HG02678 (cell line): ENCODE data around the gene ELK3.

ENCODE experiments used
- ATAC-seq: cut with Tn5 transposase; IDR thresholded peaks from one replicate; pipeline ENCODE4 v1.9.1; 2021; ENCODE audit warnings: mild to moderate bottlenecking, moderate library complexity; ENCODE audit not compliant: unreplicated experiment

ELK3 gene

DNA sequence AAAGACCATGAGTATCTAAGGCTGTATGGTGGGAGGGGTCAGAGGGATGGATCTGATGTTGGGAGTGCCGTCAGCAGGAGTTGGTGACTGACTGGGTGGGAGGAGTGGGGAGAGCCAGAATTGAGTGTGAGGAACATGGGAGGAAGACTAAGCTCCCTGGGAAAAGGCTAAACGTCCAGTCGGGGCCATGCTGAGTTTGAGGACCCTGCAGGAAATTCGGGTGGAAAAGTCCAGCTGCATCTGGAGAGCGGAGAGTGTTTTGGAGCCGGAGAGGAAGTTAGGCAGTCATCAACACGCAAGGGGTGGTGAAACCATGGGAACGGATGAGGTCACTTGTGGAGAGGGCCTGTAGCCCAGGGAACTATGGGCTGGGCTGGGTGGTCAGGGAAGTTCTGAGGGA is 60.9 kb downstream of the ELK3 start:
- ATAC-seq = no peak

DNA sequence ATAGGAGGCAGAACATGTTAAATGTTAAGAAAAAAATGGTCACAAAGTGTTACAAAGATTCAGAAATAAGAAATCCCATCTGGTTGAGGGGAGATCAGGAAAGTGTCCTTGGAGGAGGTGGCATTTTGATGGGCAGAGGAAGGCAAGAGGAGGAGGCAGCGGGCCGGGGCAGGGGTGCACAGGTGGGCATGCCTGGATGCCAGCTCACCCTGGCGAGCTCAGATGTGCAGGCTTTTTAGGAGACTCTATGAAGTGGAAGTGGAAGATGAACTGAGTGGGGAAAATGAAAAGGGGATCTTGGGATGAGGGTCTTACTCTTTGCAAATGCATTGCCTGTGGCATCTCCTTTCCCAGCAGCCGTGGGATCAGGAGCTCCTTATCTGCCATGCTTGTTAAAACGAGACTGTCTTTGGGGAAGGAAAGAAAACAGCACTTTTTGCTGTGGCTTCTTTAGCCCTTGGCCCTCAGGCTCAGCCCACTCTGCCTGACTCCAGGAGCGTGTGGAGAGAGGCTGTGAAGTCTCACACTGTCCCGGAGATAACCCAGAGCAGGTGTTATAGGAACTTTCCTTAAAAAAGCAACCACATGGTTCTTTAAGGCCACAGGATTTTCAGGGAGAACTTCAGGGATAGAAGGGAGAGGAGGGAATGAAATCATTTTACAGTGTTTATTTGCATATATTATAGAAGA is 62.6 kb downstream of the ELK3 start:
- no peak for ATAC-seq

DNA sequence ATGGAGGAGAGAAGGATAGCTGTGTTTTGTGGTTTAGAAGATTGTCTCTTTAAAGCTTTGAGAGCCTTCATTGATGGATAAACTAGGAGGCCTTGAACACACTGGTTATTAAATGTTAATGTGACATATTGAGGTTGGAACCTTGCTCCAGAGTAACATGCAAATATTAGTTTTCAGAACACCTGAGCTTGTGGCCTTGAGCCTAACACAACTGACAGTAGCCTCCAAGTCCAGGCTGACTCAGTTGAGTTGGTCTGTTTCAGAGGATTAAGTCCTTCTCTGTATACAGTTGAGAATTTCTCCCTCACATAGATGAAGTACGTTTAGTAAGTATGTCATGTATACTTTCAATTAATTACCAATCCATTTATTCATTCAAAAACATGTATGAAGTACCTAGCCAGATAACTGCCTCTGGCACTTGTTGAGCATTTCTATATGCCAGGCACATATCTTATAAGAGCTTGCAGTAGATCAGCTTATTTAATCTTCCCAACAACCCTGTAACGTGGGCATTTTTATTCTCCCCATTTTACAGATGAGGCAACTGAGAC is 63.5 kb downstream of the ELK3 start:
- no peak for ATAC-seq

DNA sequence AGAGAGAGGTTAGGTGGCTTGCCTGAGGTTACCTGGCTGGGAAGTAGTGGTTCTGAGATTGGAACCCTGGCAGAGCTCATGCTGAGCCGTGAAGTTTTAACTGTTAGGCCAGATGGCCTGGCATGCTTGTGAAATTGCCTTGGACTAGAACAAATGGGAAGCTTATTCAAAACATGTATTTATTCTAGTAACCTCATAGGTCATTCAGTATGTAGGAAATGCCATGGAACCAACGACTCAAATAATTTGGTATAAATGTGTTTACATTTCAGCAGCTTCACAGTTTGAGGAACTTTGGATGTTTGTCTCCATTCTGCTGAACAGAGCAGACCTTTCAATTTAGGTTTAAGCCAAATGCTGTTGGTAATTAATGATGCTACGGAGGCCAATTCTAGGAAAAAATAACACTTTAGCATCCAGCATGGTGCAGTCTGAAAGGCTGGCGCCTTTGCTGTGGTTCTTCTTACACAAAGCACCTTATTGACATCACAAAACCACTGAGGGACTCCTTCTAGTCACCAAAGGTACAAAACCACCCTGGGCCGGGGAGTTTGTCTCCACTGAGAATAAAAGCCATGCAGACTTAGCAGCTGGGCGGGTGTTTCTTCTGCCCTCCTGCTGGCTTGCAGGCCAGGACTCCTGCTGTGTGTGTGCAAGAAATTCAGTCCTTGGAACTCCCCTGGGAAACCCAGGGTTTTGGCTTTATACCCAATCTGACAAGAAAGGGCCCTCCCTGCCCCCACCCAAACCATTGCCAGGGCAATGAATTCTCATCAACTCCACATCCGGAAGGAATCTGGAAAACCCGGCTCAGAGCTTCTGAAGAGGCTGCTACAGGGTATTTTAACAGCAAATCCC is 64.2 kb downstream of the ELK3 start:
- no peak for ATAC-seq

DNA sequence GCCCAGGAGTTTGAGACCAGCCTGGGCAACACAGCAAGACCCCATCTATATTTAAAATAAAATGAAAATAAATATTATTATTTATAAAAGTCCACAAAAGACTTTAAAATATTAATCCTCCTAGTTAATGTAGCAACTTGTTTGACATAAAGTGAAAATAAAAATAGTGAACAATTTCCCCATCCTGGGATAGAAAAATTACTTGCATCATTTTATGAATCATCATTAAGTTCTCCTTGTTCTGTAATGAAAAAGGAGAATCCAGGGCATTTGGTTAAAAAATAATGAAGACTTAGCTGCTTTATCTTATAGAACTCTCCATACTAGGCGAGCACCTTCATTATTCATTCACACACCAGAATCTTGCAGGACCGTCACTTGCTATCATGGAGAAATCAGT is 66.1 kb downstream of the ELK3 start:
- no peak for ATAC-seq

DNA sequence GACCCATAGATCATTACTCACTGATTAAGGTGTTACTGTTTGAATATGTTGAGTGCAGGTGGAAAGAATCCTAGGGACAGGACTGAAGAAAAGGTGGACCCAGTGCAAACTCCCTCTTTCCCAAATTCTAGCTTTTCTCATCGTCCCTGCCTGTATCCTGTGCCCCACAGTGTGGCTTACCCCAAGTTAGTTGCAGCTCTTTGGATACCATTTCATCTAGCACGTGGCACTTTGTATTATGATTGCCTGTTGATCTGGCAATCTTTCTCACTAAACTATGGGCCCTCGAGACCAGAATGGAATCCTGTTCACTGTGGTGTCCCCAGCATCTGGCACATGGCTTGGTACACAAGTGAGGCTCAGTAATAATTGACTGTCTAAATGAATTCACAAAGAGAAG is 66.5 kb downstream of the ELK3 start:
- ATAC-seq = no peak

DNA sequence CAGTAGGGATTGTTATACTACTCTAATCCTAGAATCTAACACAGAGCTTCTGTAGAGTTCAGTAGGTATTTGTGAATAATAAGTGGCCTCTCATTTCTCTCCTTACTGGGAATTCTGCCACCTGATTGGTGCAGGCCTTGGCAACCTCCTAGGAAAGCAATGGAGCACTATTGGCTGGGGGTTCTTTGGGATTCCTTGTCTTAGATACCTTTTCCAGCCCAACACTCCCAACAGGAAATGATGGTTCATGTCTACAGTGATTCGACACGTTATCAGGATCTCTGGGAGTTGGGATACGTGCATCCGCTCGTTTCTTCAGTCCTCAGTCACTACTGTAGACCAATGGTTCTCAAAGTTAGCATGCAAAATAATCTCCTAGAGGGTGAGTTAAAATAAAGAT is 67.4 kb downstream of the ELK3 start:
- no peak for ATAC-seq

DNA sequence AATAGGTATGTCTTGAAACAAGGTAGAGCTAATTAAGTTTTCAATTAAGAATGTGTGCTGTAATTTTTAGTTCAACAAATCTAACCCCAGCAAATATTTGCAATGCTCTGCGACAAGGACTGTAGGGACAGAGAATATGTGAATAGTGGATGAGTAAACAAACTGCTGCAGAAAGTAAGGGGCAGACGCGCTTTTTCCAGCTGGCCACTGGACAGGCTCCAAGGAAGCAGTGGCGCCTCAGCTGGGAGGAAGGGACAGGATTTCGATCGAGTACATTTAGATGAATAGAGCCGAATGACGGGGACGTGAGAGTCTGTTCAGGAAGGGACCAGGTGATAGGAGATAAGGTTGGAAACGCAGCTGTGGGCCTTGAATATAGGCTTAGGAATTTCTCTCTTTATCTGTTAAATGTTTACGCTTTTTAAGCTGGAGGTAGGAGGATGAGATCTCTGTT is 69.3 kb downstream of the ELK3 start:
- no peak for ATAC-seq

DNA sequence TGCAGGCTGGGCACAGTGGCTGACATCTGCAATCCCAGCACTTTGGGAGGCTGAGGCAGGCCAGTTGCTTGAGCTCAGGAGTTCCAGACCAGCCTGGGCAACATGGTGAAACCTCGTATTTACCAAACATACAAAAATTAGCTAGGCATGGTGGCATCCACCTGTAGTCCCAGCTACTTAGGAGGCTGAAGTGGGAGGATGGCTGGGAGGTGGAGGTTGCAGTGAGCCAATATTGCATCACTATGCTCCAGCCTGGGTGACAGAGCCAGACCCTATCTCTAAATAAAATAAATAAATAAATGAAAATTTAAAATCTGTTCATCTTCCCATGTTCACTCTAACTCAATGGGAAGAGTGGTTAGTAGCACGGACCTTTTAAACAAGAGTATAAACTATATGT is 71.2 kb downstream of the ELK3 start:
- ATAC-seq = no peak

DNA sequence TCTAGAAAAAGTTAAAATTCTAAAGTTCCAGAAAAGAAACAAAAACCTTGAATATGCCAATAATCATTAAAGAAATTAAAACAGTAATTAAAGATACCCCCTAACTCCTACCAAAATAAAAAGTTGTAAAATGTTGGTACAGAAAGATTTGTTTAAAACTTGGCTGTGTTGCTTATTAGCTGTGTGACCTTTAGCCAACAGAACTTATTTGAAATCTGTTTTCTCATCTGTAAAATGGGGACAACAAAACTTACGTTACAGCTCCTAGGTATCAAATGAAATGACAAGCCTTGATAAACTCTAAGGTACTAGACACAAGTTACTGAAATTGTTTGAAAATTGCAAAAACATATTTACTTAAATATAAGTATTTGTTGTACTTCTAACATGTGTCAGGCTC is 71.7 kb downstream of the ELK3 start:
- ATAC-seq = no peak

DNA sequence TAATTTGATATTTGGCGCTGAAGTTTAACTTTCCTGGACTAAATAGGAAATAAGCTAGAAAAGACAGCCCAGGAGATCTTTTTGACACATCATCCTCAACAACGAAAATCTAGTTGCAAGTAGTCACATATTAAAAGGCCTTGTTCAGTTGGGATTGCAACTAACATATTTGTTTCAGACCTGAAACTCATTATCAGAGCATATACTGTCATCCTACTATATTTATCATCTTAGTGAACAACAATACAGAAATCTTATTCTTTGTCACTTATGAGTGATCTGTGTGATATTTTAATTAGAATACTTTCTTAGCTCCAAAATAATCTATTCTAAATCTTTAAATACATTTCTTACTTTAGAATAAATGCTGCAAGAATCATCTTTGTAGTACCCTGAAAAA is 72.1 kb downstream of the ELK3 start:
- ATAC-seq = no peak

DNA sequence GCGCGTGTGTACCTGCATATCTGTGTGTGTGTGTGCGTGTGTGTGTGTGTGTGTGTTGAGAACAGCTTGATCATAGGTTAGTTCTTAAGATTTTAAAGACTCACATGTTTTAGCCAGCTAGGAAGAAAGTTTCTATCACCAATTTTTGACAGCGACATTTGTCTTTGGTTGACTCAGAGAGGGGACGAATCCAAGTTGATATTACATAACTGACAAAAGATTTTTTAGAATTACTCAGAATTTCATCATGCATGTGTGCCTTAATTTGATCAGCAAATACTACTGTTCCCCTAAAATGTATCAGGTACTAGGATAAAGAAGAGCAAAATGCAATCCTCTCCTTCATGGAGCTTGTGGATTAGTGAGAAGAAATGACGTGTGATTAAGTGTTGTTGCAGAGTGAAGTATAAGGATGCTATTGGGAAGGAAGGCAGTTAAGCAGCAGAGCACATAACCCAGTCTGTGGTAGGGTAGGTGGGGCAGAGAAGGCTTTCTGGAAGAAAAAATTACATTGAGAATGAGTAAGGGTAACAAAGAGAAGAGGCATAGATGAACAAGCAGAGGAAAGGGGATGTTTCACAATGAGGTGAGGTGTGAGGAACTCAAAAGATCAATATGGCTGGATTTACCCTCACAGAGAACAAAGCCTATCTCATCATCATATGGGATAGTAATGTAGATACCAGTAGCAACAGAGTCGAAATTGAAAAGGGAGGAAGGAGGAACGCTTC is 77.5 kb downstream of the ELK3 start:
- ATAC-seq = no peak

DNA sequence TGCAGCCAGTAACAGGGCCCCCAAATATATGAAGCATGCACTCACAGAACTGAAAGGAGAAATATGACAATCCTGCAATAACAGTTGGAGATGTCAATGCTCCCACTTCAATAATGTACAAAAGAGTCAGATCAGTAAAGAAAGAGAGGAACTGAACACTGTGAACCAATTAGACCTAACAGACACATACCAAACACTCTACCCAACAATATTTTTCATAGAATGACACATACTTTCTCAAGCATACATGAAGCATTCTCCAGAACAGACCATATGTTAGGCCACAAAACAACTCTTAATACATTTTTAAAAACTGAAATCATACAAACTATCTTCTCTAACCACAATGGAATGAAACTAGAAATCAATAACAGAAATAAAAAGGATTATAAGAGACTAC is 80.2 kb downstream of the ELK3 start:
- no peak for ATAC-seq

DNA sequence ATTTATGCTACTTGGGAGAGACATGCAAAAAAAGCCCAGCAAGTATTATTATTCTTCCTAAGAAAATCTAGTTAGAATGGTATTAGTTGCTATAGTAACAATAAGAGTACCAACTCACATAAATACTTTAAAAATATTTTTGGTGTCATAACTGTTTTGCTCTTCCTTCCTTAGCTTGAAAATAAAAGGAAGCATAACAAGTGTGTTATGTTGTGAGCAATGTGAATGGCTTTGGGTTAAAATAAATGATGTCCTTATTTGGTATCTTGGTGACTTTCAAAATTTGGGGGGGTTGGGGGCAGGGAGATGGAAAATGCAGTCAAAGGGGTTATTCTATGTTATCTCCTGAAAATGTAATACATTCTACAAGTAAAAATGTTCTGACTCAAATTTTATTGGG is 91.0 kb downstream of the ELK3 start:
- ATAC-seq = no peak

DNA sequence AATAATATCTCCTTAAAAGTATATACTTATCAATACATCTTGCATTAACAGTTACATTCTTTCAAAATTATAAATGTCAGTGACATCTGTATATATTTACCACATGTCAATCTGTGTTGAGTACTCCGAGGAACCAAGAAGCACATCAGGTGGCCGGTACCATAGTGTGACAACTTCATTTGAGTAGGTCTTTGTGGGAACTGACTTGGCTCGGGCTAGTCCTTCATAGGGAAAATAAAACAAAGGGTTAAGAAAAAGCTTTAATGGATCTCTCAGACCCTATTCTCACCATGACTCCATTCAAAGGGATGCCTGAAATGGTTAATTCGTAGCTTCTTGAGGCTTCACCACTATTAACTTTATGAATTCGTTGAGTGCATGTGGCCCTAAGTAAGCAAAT is 94.9 kb downstream of the ELK3 start:
- no peak for ATAC-seq

DNA sequence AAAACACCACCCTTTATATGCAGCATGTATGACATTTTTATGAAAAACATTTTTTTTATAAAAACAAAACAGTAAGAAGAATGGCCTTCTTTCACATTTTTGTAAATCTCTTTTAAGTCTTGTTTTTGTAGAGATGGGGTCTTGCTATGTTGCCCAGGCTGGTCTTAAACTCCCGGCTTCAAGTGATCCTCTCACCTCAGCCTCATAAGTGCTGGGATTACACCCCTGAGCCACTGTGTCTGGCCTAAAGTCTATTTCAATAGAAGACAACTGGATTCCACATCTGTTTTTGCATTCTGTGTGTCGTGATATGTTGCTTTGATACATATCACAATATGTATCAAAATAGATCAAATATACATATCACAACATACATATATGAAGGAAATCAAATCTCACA is 98.9 kb downstream of the ELK3 start:
- ATAC-seq = no peak

DNA sequence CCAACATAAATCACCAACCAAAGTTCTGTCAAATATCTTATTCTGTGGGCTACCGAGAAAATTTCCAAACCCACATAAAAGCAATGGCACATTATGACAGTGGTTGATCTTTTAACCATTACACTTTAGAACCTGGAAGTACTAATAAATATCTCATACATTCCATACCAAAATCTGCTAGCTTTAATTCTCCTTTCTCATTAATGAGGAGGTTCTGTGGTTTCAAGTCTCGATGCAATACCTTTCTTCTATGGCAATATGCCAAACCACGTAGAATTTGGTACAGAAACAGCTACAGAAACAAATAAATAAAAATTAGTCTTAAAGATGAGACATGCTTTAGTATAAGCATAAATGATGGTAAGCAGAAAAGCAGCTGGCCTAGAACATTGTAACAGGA is 100.7 kb downstream of the ELK3 start:
- no peak for ATAC-seq

DNA sequence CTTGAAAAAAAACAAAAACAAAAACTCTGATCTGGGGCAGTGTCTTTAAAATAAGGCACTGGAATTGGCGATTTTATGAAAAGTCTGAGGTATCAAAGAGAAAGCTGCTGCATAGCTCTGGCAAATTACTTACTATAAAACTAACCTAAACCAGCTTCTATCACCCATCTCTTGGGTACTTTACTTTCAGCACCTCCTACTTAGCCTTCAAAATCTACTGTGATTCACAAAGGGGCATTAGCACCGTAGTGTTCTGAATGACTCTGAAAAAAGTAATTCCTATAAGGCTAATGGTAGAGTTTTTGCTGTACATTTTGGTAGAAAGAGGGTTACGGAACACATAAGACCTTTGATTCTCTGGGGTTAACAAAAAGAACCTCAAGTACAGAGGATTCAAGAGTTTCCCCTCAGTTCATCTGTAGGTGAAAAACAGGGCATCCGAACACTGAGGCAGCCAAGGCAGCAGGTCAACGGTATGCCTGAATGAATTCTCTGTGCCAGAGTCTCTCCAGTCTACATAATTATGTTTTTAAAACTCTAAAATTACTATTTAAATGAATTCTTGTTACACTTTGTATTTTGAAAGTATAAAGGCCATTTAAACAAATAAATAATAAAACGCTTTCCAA is 101.5 kb downstream of the ELK3 start:
- no peak for ATAC-seq

DNA sequence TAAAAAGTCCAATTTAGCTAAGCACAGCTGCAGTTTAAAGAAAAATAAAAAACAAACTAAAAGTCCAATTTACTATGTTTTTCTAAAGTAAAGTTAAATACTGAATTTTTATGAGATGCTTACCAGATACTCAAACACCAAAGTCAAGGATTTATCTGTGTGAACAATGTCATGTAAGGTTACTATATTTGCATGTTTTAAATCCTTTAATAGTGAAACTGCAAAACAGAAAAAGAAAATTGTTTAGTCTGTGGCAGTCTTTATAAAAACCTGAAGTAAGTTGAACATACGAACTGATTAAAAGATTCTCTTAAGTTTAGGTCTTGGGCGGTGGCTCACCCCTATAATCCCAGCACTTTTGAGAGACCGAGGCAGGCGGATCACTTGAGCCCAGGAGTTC is 103.3 kb downstream of the ELK3 start:
- no peak for ATAC-seq

DNA sequence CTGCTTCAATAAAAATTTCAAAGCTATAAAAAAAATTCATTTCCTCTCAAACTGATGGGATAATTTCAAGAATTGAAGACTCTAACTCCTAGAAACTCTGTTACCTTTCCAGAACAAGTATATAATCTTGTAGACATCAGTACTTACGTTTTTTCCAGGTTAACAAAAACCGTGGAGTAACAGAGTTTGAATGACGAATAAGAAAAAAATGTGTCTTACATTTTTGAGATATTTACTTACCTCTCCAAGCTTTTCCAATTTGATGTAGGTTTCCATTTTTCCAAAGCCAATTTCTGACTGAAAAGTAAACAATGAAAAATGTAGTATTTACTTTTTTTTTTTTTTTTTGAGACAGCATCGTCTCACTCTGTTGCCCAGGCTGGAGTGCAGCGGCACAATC is 105.9 kb downstream of the ELK3 start:
- no peak for ATAC-seq

DNA sequence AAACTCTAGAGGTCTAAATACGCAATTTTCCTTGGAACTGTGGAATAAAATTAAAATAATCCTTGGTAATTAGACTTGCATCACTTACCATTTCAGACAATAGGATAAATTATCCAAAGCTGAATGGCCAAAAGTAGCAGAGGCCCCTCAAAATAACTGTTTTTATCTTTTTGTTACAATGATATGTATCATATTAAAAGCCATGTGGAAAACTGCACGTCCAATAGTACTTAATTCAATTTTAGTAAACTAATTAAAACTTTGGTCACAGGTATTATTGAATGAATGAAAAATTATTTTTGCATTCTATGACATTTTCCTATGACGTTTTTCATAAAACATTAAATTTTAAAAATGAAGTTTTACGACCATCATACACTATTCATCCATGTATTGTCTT is 107.6 kb downstream of the ELK3 start:
- ATAC-seq = no peak
